HEK293 (cell line): ENCODE measurements around the gene CAMK2N1.

Source experiments
- CTCF ChIP-seq: fragments of 450-650 bp; formaldehyde crosslinking; IDR thresholded peaks from 2 replicates; pipeline ENCODE4 v1.5.1; 2016; ENCODE audit warnings: missing biosample characterization, missing genetic modification characterization
- FEZF1 ChIP-seq: fragments of 450-650 bp; formaldehyde crosslinking; IDR thresholded peaks from 2 replicates; pipeline ENCODE4 v1.5.1; 2016; ENCODE audit warnings: missing biosample characterization, missing genetic modification characterization
- ZNF670 ChIP-seq: fragments of 450-650 bp; formaldehyde crosslinking; IDR thresholded peaks from 2 replicates; pipeline ENCODE4 v1.5.1; 2016; ENCODE audit warnings: missing biosample characterization, missing genetic modification characterization, low read depth

DNA sequence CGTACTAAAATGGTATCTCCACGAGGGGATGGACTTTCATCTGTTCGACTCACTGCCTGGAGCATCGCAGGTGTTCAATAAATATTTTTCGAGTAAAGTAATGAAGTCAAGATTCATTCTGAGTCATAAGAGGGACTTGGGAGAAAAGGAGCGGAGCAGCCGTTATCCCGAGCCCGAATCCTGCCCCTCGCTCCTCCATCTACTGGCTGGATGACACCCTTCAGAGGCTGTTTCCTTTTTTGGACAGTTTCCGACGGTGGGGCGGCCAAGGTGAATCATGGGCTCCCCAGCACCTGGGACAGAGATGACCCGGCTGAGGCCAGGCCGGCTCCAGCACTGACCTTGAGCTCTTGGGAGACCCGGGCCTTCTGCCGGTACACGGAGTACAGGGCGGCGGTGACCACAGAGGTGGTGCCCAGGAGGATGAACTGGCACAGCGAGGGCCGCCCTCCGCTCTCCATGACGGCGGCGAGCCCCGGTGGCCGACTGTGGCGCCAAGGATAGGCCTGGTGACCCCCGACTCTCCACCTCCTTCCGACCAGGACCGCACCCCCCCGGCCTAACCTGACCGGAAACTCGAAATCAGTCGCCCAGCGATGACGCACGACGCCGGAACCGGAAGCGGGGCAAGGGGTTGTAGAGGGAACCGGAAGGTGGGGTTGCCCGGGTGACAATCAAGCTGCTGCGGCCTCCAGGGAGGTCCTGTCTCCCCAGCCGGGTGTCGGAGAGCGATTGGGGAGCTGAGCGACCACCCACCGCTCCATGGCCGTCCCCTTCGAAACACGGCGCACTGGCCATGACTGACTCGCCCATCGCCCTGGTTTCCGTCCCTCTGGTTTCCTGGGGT, 21.8 kb upstream of the CAMK2N1 start, which contains the start of gene MUL1:
- TF ChIP-seq CTCF (tag by site-specific recombination) (peak; percentile 6; the same call in 1 of the 2 replicates), FEZF1 (tag by site-specific recombination) (no peak), ZNF670 (no peak)
